PC-3 (cell line): Measurements from ENCODE around the gene AKR1C1.
"Not testable (repeated sequence)": the region's sequence is repeated elsewhere in the genome, so short reads cannot be mapped to it uniquely, and the experiment has no call there.

ENCODE experiments used
- EZH2 ChIP-seq: fragments of 300-600 bp; sonication (generic); IDR thresholded peaks from one replicate; pipeline ENCODE4 v1.6.1; 2017; ENCODE audit warnings: antibody characterized with exemption, mild to moderate bottlenecking, low read length; ENCODE audit not compliant: unreplicated experiment
- EZH2phosphoT487 ChIP-seq: fragments of 300-600 bp; sonication (generic); IDR thresholded peaks from 2 replicates; pipeline ENCODE4 v1.6.1; 2018; ENCODE audit warnings: mild to moderate bottlenecking, antibody characterized with exemption, low read length, borderline replicate concordance
- TF ChIP-seq, protein P1 (sequence below): fragments of 300-600 bp; sonication (generic); conservative IDR thresholded peaks from 2 replicates; pipeline ENCODE4 v1.5.1; 2017; ENCODE audit warnings: antibody characterized with exemption, low read depth, mild to moderate bottlenecking, low read length

DNA sequence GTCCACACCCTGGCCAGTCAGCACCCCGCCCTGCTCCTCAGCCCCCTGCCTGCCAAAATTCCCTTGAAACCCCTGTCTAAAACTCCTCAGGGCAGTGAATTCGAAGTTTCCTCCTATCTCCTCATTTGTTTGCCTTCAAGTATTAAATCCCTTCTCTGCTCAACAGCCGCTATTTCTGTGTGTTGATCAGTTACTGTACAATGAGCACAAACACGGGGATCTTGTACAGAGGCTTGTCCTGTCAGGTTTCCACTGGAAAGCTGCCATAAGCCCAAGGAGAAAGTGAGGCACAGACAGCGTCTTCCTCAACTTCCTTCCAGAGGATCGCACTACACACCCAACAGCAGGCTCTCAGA, 23.2 kb upstream of the AKR1C1 start:
- TF ChIP-seq, protein P1, sequence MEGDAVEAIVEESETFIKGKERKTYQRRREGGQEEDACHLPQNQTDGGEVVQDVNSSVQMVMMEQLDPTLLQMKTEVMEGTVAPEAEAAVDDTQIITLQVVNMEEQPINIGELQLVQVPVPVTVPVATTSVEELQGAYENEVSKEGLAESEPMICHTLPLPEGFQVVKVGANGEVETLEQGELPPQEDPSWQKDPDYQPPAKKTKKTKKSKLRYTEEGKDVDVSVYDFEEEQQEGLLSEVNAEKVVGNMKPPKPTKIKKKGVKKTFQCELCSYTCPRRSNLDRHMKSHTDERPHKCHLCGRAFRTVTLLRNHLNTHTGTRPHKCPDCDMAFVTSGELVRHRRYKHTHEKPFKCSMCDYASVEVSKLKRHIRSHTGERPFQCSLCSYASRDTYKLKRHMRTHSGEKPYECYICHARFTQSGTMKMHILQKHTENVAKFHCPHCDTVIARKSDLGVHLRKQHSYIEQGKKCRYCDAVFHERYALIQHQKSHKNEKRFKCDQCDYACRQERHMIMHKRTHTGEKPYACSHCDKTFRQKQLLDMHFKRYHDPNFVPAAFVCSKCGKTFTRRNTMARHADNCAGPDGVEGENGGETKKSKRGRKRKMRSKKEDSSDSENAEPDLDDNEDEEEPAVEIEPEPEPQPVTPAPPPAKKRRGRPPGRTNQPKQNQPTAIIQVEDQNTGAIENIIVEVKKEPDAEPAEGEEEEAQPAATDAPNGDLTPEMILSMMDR = not testable (repeated sequence)
- TF ChIP-seq EZH2, EZH2phosphoT487: not testable (repeated sequence)
